SK-N-SH treated with all-trans-retinoic acid at 6 μM for 48 hours (cell line): ENCODE measurements around the gene PALD1.

Source experiments
- GLIS3 ChIP-seq: fragments of 250-450 bp; sonication (Bioruptor Pico); IDR thresholded peaks from 2 replicates; pipeline ENCODE4 v1.5.0; 2020; ENCODE audit warnings: mild to moderate bottlenecking, moderate library complexity
- RARB ChIP-seq: fragments of 250-450 bp; sonication (Bioruptor Pico); IDR thresholded peaks from 2 replicates; pipeline ENCODE4 v1.8.0; 2021; ENCODE audit warnings: mild to moderate bottlenecking, moderate library complexity
- ZFP3 ChIP-seq: fragments of 250-450 bp; sonication (Bioruptor Pico); IDR thresholded peaks from 2 replicates; pipeline ENCODE4 v1.5.0; 2020; ENCODE audit warnings: mild to moderate bottlenecking, moderate library complexity
- ZNF565 ChIP-seq: fragments of 450-650 bp; formaldehyde crosslinking; conservative IDR thresholded peaks from 2 replicates; pipeline ENCODE4 v1.5.0; 2020; ENCODE audit warnings: low read depth, mild to moderate bottlenecking, moderate library complexity
- ZNF70 ChIP-seq: fragments of 450-650 bp; formaldehyde crosslinking; IDR thresholded peaks from 2 replicates; pipeline ENCODE4 v1.5.0; 2020; ENCODE audit warnings: mild to moderate bottlenecking, moderate library complexity
- TF ChIP-seq, protein P1 (sequence below): fragments of 250-450 bp; sonication (Bioruptor Pico); IDR thresholded peaks from 2 replicates; pipeline ENCODE4 v1.8.0; 2020; ENCODE audit warnings: mild to moderate bottlenecking, moderate library complexity, borderline replicate concordance

DNA sequence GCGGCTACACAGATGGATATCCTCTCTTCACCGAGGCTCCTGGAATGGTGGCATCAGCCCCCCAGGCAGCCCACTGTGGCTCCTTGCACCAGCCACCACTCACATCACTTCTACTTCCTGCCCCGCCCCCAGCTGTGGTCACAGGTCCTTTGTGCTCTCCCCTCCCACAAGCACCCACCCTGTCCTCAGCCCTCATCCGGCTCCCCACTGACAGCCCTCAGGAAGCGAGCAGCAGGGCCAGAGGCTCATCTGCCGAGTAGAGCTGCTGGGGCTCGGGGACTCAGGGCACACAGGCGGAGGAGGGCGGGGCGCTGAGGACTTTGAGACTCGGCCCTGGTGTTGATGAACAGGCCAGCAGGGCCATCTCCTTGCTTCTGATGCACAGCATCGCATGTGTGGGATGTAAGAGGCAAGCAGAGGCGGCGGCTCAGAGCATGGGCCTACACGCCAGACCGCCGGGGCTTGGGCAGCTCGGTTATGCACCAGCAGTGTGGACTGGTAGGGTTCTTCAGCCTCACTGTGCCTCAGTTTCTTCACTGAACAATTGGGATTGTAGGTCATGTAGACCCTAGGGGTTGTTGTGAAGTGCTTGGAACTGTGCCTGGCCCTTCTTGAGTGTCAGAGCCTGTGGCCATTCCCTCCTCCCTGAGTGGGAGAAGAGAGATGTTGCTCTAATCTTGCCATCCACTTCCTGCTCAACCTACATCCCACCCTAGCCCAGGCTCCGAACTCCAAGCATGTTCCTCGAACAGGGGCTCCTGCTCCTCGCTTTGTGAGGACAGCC, 124.3 kb downstream of the PALD1 start, which contains the start of gene PRF1:
- TF ChIP-seq, protein P1, sequence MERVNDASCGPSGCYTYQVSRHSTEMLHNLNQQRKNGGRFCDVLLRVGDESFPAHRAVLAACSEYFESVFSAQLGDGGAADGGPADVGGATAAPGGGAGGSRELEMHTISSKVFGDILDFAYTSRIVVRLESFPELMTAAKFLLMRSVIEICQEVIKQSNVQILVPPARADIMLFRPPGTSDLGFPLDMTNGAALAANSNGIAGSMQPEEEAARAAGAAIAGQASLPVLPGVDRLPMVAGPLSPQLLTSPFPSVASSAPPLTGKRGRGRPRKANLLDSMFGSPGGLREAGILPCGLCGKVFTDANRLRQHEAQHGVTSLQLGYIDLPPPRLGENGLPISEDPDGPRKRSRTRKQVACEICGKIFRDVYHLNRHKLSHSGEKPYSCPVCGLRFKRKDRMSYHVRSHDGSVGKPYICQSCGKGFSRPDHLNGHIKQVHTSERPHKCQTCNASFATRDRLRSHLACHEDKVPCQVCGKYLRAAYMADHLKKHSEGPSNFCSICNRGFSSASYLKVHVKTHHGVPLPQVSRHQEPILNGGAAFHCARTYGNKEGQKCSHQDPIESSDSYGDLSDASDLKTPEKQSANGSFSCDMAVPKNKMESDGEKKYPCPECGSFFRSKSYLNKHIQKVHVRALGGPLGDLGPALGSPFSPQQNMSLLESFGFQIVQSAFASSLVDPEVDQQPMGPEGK (CRISPR knock-in tag) = no peak
- no peak for TF ChIP-seq RARB (CRISPR knock-in tag)
- no peak for TF ChIP-seq ZFP3 (CRISPR knock-in tag)
- TF ChIP-seq ZNF70 (CRISPR knock-in tag) = no peak
- no peak for TF ChIP-seq ZNF565 (CRISPR knock-in tag)
- no peak for TF ChIP-seq GLIS3 (CRISPR knock-in tag)
